Frontal cortex (tissue), 4 donors: ENCODE data around the gene ZNF490. TPM values are rescaled to one million over a fixed set of nuclear protein-coding genes. Genes with fewer than 3 reads are reported as not detected.
"Not testable (repeated sequence)": the region's sequence is repeated elsewhere in the genome, so short reads cannot be mapped to it uniquely, and the experiment has no call there.

ENCODE experiments used
- DNase-seq, 2 donors: peaks; one replicate each; pipeline ENCODE4 v3.0.0; 2012; ENCODE audit warnings: low spot score in 2 of 2
- FAIRE-seq: peaks from 2 replicates; lab custom pipeline; 2012; peaks lifted over from hg19 to GRCh38; lab: Jason Lieb, UNC
- total RNA-seq: library from RNA; depleted of rRNA; stranded (reverse); fragments of >200 nt; gene quantifications from one replicate; pipeline ENCODE4 v1.2.3, GENCODE V29; 2014
- donor health status: control.
- donor health status: control.
- donor health status: control.

ZNF490 gene
- total RNA-seq, 1 donor from 2014 or later = 9.4 TPM

GRCh38 chr19:12623361-12624031, 12.9 kb upstream of the ZNF490 start:
- FAIRE-seq (no peak), DNase-seq (no peak)

GRCh38 chr19:12621253-12622024, 10.8 kb upstream of the ZNF490 start:
- FAIRE-seq, DNase-seq: not testable (repeated sequence)

- FAIRE-seq (no peak), DNase-seq (no peak)
These were observed 7.0 kb upstream of the ZNF490 start for GRCh38 chr19:12617646-12618045.

- DNase-seq = peak; percentile 45 to 67
- no peak for FAIRE-seq
These were observed 717 bp upstream of the ZNF490 start for GRCh38 chr19:12611361-12611699.

- DNase-seq (no peak), FAIRE-seq (no peak)
These were observed 3.0 kb downstream of the ZNF490 start for GRCh38 chr19:12607631-12608030.

GRCh38 chr19:12606796-12607195, 3.8 kb downstream of the ZNF490 start:
- no peak for FAIRE-seq
- no peak for DNase-seq

GRCh38 chr19:12603714-12604113, 6.9 kb downstream of the ZNF490 start:
- DNase-seq = no peak

GRCh38 chr19:12597594-12597993, 13.0 kb downstream of the ZNF490 start:
- no peak for DNase-seq
- FAIRE-seq = no peak

More at GRCh38 chr19:12603714-12604113, 6.9 kb downstream of the ZNF490 start:
- FAIRE-seq = no peak

- DNase-seq = peak in 1 of 2 donors; percentile 56
- FAIRE-seq = no peak
These were observed 13.6 kb downstream of the ZNF490 start for GRCh38 chr19:12596927-12597548.

- DNase-seq (no peak), FAIRE-seq (no peak)
These were observed 14.1 kb downstream of the ZNF490 start for GRCh38 chr19:12596485-12596884.

GRCh38 chr19:12581100-12581499, 29.5 kb downstream of the ZNF490 start:
- FAIRE-seq = no peak
- DNase-seq = no peak

GRCh38 chr19:12580180-12580694, 30.4 kb downstream of the ZNF490 start:
- DNase-seq (no peak), FAIRE-seq (no peak)

- FAIRE-seq = no peak
- no peak for DNase-seq
These were observed 32.0 kb downstream of the ZNF490 start for GRCh38 chr19:12578641-12579040.

GRCh38 chr19:12574036-12574435, 36.6 kb downstream of the ZNF490 start:
- no peak for FAIRE-seq

GRCh38 chr19:12567951-12568350, 42.7 kb downstream of the ZNF490 start:
- no peak for FAIRE-seq
- no peak for DNase-seq

More at GRCh38 chr19:12574036-12574435, 36.6 kb downstream of the ZNF490 start:
- DNase-seq = no peak

GRCh38 chr19:12566380-12566779, 44.2 kb downstream of the ZNF490 start:
- not testable (repeated sequence) for DNase-seq, FAIRE-seq

GRCh38 chr19:12564016-12564664, 46.5 kb downstream of the ZNF490 start:
- DNase-seq (peak; percentile 77 to 90), FAIRE-seq (peak; percentile 31)

GRCh38 chr19:12555456-12555930, 55.1 kb downstream of the ZNF490 start:
- no peak for FAIRE-seq
- DNase-seq = no peak

GRCh38 chr19:12551060-12551832, 59.4 kb downstream of the ZNF490 start, which contains the start of gene ZNF564:
TSS of gene ZNF564 (minus strand) at chr19:12551482. CDS start at chr19:12551332, 150 bp downstream.
- FAIRE-seq (peak; percentile 79), DNase-seq (peak; percentile 97)
